Measurements from ENCODE around the gene GPM6B.
"Not testable (repeated sequence)": the region's sequence is repeated elsewhere in the genome, so short reads cannot be mapped to it uniquely, and the experiment has no call there.

Gene GPM6B

GRCh38 chrX:13763489-13763888, 53.4 kb downstream of the GPM6B start:
- no peak for DNase-seq

GRCh38 chrX:13761606-13762414, 55.1 kb downstream of the GPM6B start:
- DNase-seq, result no peak

DNA sequence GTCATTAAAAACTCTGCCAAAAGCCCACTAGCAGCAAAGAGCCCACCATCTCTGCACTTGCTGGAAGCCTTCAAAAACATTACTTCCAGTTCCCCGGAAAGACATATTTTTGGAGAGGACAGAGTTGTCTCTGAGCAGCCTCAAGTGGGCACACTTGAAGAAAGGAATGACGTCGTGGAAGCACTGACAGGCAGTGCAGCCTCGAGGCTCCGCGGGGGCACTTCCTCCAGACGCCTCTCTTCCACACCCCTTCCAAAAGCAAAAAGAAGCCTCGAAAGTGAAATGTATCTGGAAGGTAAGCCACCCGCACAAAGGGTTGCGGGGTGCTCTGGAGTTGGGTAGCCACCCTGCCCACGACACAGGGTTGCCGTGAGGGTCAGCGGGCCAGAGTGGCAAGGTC, 56.5 kb downstream of the GPM6B start:
- no peak for DNase-seq

DNA sequence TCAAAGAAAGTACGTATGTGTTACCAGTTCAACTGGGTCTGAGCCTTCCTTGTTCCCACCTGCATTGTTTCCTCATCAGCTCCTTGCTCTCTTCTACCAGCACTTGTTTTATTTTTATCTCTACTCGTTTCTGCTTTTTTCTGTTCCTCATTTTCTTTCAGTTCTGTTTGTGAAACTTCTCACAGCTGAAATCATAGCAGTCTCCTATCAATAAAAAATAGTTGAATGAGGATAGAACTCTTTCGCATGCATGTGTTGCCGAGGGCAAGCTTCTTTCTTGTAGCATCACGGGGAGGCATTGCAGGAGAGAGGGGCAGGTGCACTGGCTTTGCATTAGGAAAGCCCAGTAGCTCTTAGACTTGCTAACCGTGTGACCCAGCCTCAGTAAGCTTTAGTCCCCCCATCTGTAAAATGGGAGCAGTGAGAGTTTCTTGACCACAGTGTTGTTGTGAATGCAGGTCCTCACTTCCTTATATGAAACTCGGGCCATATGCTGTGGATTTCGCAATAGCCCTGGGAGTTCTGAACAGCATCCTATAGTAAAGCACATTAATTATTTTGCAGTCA, 57.7 kb downstream of the GPM6B start:
- no peak for DNase-seq

- DNase-seq, result no peak
Measured at GRCh38 chrX:13756381-13756780, 60.5 kb downstream of the GPM6B start.

DNA sequence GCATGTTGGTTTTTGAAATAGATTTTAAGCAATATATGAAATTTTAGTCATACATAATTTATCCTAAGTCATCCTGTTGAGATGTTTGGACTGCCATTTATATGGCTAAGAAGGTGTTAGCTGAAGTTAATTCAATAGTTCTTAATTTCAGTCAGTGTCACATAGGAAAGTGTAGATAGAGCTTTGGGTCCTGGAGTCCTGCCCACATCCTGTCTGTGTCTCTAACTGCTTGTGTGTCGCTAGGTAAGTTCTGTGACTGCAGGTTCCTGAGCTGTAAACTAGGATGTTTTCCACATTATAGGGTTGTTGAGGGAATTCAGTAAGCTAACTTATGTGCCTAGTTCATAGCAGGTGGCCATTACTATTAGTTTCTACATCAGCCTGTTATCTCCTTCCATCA, 61.6 kb downstream of the GPM6B start:
- no peak for DNase-seq

GRCh38 chrX:13754765-13755164, 62.1 kb downstream of the GPM6B start:
- DNase-seq, result no peak

- DNase-seq, result peak; percentile 36
Measured at GRCh38 chrX:13752646-13753045, 64.2 kb downstream of the GPM6B start.

- no peak for DNase-seq
Measured at GRCh38 chrX:13752141-13752540, 64.8 kb downstream of the GPM6B start.

DNA sequence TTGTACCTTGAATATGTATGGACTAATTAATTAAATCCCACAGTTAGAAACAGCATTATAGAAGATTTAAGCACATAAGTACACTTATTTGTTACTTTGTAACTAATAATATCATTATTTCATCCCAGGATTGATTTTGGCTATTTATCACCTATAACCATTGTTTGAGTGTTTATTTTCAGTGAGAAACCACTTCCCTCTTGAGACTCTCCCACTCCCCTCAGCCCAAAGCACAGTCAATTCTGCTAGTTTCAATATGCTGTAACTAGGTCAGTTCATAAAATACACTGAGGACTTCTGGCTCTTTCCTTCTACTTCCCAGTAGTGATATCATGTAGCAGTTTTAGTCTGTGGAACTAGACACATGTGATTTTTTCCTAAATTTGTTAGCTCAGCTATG, 66.1 kb downstream of the GPM6B start:
- DNase-seq, result no peak

GRCh38 chrX:13750204-13750603, 66.7 kb downstream of the GPM6B start:
- peak; percentile 13 for DNase-seq

DNA sequence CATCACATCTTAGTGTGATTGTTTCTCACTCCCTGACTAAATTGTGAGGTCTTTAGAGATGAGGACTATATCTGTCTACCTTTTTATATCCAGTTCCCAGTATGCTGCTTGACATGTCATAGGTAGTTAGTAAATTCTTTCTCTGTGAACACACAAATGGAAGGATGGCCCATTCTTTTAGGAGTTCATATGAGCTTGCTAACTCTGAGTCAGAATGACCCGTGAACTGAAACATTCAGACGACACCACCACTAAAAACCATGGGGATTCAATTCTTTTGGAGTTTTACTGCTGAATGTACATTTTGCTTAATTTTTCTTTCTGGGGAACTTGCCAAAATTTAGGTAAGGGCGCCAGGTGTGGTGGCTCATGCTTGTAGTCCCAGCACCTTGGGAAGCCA, 68.4 kb downstream of the GPM6B start:
- no peak for DNase-seq

DNA sequence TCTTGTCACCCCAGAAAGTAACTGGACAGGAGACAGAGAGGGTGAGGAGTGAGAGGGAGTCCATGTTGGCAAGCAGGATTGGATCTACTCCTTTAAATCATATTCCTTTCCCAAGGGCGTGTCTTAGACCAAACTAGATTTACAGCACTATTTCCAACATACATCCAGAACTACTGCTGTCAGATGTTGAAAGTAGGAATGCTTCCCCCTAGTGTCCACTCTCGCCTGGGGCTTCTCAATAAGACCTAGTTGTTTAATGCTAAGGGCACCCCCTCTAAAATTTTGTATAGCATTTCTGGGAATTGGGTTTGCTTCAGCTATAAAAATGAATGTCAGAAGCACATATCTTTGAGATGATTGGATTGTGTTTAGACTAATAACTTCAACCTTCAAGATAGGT, 69.1 kb downstream of the GPM6B start:
- peak; percentile 13 for DNase-seq

- DNase-seq, result no peak
Measured at GRCh38 chrX:13742397-13743176, 74.3 kb downstream of the GPM6B start.

DNA sequence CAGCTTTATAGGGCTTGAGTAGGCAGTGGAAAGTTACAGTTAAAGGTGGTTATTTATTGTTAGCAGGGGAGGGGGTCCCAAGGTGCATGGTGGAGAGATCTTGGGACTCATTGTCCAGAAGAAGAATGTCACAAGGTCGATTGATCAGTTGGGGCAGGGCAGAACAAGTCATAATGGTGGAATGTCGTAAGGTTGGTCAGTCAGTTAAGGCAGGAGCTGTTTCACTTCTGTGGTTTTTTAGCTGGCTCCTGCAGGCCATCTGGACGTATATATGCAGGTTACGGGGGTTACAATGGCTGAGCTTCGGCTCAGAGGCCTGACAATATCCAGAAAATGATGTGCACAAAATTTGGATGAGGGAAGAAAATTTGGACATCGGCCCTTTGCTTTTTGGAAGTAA, 75.2 kb downstream of the GPM6B start:
- DNase-seq, result no peak

DNA sequence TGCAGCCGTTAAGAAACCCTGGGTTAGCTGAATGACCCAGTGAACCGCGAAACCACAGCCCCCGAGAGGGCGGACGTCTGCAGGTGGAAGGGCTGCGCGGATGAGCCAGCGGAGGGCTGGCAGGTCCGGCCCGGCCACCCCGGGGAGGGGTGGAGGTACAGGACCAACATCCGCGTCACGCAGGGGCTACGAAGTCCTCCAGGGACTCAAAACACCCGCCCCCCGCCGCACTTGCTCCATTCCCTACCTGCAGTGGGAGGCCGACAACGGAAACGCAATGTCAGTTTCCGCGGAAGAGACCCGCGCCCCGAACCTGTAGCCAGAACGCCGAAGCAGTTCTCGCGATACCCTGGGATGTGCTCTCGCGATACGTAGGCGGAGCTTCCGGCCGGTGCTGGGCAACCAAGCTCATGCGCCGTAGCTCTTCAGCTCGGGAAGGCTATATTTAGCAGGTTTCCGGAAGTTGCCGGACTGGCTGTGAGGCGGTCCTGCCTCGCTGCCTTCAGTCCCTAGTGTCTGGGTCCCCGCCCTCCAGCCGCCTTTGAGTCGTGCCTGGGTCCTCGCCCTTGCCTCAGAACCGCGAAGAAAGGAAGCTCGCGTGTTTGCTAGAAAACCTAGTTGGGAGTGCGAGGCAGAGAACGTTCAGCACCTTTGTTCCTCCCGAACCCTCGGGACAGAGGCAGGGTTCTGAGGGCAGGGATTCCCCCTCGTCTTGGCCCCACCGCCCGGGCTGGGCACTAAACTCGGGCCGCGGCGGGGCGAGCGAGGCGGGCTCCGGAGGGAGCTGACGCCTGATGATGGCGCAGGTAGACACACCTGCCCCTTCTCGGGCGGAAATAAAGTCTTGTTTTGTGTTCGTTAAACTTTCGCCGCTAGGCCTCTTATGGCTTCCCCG, 82.4 kb downstream of the GPM6B start, which contains the start of the genes OFD1 and TRAPPC2:
Gene OFD1 (plus strand): TSS at position 471 of the 895 bp plus-strand sequence. CDS start 324 bp downstream, at position 795.
Gene TRAPPC2 (minus strand): TSS at position 343 of the 895 bp plus-strand sequence. CDS start 14,657 bp downstream, outside the sequence.
- peak; percentile 82 for DNase-seq

- no peak for DNase-seq
Measured at GRCh38 chrX:13733506-13733905, 83.4 kb downstream of the GPM6B start.

- DNase-seq, result no peak
Measured at GRCh38 chrX:13732246-13733067, 84.4 kb downstream of the GPM6B start.

DNA sequence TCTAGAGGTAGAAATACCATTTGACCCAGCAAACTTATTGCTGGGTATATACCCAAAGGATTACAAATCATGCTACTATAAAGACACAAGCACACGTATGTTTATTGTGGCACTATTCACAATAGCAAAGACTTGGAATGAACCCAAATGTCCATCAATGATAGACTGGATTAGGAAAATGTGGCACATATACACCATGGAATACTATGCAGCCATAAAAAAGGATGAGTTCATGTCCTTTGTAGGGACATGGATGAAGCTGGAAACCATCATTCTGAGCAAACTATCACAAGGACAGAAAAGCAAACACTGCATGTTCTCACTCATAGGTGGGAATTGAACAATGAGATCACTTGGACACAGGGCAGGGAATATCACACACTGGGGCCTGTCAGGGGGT, 86.4 kb downstream of the GPM6B start:
- DNase-seq, result not testable (repeated sequence)

GRCh38 chrX:13726583-13726982, 90.3 kb downstream of the GPM6B start:
- not testable (repeated sequence) for DNase-seq

GRCh38 chrX:13724878-13725277, 92.0 kb downstream of the GPM6B start:
- not testable (repeated sequence) for DNase-seq

All from NCI-H524 treated with DMSO at 0.1 percent for 48 hours (cell line).